Prostate gland (tissue), 2 donors: Measurements from ENCODE around the gene FBXL7. TPM values are rescaled to one million over a fixed set of nuclear protein-coding genes. Genes with fewer than 3 reads are reported as not detected.

Experiments used
- DNase-seq: peaks from one replicate; pipeline ENCODE4 v3.0.0-alpha.2; 2019; ENCODE audit warnings: low spot score
- H3K27ac ChIP-seq, 2 donors: fragments of 200-600 bp; sonication (generic); 2 replicates each; pipeline ENCODE4 v1.5.1; 2017 to 2019
- H3K27me3 ChIP-seq: fragments of 200-600 bp; sonication (generic); replicated peaks from 2 replicates; pipeline ENCODE4 v1.5.1; 2019; ENCODE audit not compliant: insufficient read depth
- H3K36me3 ChIP-seq, 2 donors: fragments of 200-600 bp; sonication (generic); 1 replicate in 1 of 2; 2 replicates in 1 of 2; pipeline versions ENCODE4 v1.5.1 to v1.8.1; 2017 to 2019
- H3K4me1 ChIP-seq: fragments of 200-600 bp; sonication (generic); replicated peaks from 2 replicates; pipeline ENCODE4 v1.5.1; 2019
- H3K4me3 ChIP-seq, 2 donors: fragments of 200-600 bp; sonication (generic); 2 replicates each; pipeline ENCODE4 v1.5.1; 2017 to 2019
- H3K9me3 ChIP-seq: fragments of 200-600 bp; sonication (generic); 2 replicates; pipeline ENCODE4 v1.5.1; 2017
- CTCF ChIP-seq, 4 experiments: fragments of 200-600 bp in 2 of 4; fragments of 450-650 bp in 2 of 4; sonication (generic) in 2 of 4; IDR thresholded peaks; 1 replicate in 3 of 4; 2 replicates in 1 of 4; pipeline ENCODE4 v1.5.1; 2016 to 2019; ENCODE audit warnings: antibody characterized with exemption in 4 of 4, mild to moderate bottlenecking in 2 of 4, moderate library complexity in 2 of 4
- POLR2A ChIP-seq: fragments of 450-650 bp; IDR thresholded peaks from one replicate; pipeline ENCODE4 v1.6.1; 2016; ENCODE audit warnings: antibody characterized with exemption, mild to moderate bottlenecking
- POLR2AphosphoS5 ChIP-seq: sonication (generic); formaldehyde crosslinking; IDR thresholded peaks from one replicate; pipeline ENCODE4 v1.6.1; 2017; ENCODE audit warnings: antibody characterized with exemption
- WGBS: methylation state at CpG from one replicate; pipeline ENCODE4 v1.1.5; 2018; 5-methylcytosine and 5-hydroxymethylcytosine counted together
- intact Hi-C: fragments of 100-400 bp; cut with DNase I; formaldehyde crosslinking; loops from one replicate; pipeline ENCODE4 v1.14.2; 2022
- total RNA-seq, 2 donors: library from RNA; depleted of rRNA; stranded (reverse); fragments of >200 nt; gene quantifications; one replicate each; pipeline ENCODE4 v1.1.0, GENCODE V29; 2016

FBXL7 gene
- total RNA-seq, 2 donors from 2014 or later = 21.2 to 24.2 TPM

DNA sequence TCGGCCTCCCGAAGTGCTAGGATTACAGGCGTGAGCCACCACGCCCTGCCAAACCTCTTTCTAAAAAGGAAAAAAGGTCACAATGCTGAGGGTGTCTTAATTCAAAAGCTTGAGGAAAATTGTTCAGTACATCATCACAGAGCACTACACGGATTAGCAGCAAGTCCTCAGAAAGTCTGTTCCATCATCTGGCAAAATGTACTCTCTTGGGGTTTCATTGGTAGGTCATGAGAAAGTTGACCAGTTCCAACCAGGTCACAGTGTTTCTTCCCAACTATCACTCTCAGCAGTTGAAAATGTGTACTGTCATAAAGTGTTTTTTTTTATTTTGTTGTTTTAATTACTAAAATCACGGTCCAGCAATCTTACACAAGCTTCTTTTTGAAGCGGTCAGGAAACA lies 299.6 kb downstream of the FBXL7 start:
- no peaks in the 10 kb centered on the region for H3K36me3 ChIP-seq
- DNase-seq = no peak
- no peak overlapping the region for H3K4me3 ChIP-seq
- no peaks in the 10 kb centered on the region for H3K27me3 ChIP-seq
- H3K4me1 ChIP-seq = peaks cover 4% of the 10 kb centered on the region
- intact Hi-C loops = loop anchor here (10.0 kb wide), 1 partner anchor 265 kb away; no protein-coding TSS in a partner anchor
- no peak overlapping the region for H3K27ac ChIP-seq
- H3K9me3 ChIP-seq = no peaks in the 10 kb centered on the region
- no peak for TF ChIP-seq POLR2AphosphoS5
- TF ChIP-seq POLR2A = no peak
- TF ChIP-seq CTCF (IDR thresholded peaks at IDR 0.05) = no peak
- 89% methylated on average over 7 of the region's 7 CpGs for WGBS

- H3K27me3 ChIP-seq = no peaks in the 10 kb centered on the region
- 40% methylated on average over 2 of the region's 2 CpGs for WGBS
- no peak for DNase-seq
- no peak overlapping the region for H3K27ac ChIP-seq
- TF ChIP-seq CTCF (IDR thresholded peaks at IDR 0.05) = no peak
- no peak for TF ChIP-seq POLR2AphosphoS5
- TF ChIP-seq POLR2A = no peak
- no peaks in the 10 kb centered on the region for H3K9me3 ChIP-seq
- H3K4me3 ChIP-seq = no peak overlapping the region
- H3K36me3 ChIP-seq = no peaks in the 10 kb centered on the region
- H3K4me1 ChIP-seq = no peaks in the 10 kb centered on the region
- intact Hi-C loops = loop anchor here (10.0 kb wide), 1 partner anchor 268 kb away; no protein-coding TSS in a partner anchor
These were observed 303.3 kb downstream of the FBXL7 start for GRCh38 chr5:15803280-15803679.

DNA sequence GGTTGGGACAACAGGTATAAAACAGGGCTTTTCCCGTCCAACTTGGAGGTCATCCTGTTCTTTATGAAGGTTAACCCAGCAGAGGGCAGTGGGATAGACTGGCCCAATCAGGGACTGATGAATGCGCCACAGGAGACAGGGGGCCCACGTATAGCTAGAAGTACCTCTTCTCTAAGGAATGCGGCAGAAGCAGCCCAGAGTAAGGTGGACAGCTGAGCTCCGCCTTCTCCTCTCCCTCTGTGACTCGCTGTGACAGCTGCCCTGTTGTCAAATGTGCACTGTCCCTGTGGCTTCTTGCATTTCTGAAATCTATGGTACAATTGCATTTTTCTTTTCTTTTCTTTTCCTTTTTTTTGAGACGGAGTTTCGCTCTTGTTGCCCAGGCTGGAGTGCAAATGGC lies 306.6 kb downstream of the FBXL7 start:
- no peak for TF ChIP-seq POLR2AphosphoS5
- no peak for TF ChIP-seq POLR2A
- Histone ChIP-seq H3K27me3 (no peaks in the 10 kb centered on the region), H3K27ac (no peak overlapping the region), H3K4me3 (no peak overlapping the region), H3K36me3 (no peaks in the 10 kb centered on the region), H3K9me3 (no peaks in the 10 kb centered on the region), H3K4me1 (no peaks in the 10 kb centered on the region)
- intact Hi-C loops = loop anchor here (10.0 kb wide), 1 partner anchor 272 kb away; no protein-coding TSS in a partner anchor
- no peak for DNase-seq
- WGBS = 91% methylated on average over 8 of the region's 8 CpGs

- Histone ChIP-seq H3K27me3 (no peaks in the 10 kb centered on the region), H3K9me3 (no peaks in the 10 kb centered on the region), H3K4me1 (no peaks in the 10 kb centered on the region), H3K27ac (no peak overlapping the region), H3K36me3 (no peaks in the 10 kb centered on the region), H3K4me3 (no peak overlapping the region)
- no peak for DNase-seq
- 72% methylated on average over 3 of the region's 3 CpGs for WGBS
- TF ChIP-seq POLR2AphosphoS5 = no peak
- TF ChIP-seq POLR2A = no peak
- no peak for TF ChIP-seq CTCF (IDR thresholded peaks at IDR 0.05)
- intact Hi-C loops = loop anchor here (10.0 kb wide), 1 partner anchor 272 kb away; no protein-coding TSS in a partner anchor
These were observed 307.3 kb downstream of the FBXL7 start for GRCh38 chr5:15807248-15807647.

DNA sequence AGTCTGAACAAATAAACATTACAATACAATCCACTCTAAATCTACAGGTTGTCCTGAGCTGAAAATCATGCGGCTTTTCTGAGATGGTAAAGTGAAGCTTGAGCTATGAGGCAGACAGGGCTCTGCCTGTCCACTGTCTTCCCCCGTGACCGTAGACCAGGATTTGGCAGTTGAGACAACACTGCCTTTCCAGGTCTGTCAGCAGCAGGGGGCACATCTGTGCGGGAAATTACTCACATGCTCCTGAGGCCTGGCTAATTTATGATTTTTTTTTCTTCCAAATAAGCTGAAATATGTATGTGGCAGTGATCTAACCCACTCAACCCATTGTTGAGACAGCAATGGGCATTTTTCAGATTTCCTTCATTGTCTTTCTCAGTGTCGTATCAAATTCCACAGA lies 307.9 kb downstream of the FBXL7 start:
- intact Hi-C loops = loop anchor here (10.0 kb wide), 1 partner anchor 273 kb away; no protein-coding TSS in a partner anchor
- Histone ChIP-seq H3K4me1 (no peaks in the 10 kb centered on the region), H3K27ac (no peak overlapping the region), H3K36me3 (no peaks in the 10 kb centered on the region), H3K4me3 (no peak overlapping the region), H3K27me3 (no peaks in the 10 kb centered on the region), H3K9me3 (no peaks in the 10 kb centered on the region)
- DNase-seq = no peak
- TF ChIP-seq CTCF (IDR thresholded peaks at IDR 0.05) = no peak
- TF ChIP-seq POLR2AphosphoS5 = no peak
- TF ChIP-seq POLR2A = no peak
- 63% methylated on average over 5 of the region's 5 CpGs for WGBS
